Measurements from ENCODE around the gene ZCWPW1. TPM values are rescaled to one million over a fixed set of nuclear protein-coding genes. Genes with fewer than 3 reads are reported as not detected.

ZCWPW1 gene
- total and polyA plus RNA-seq, 2 donors (not counting 1 experiment from before 2014, with no cell fraction given) = 11.3 to 28.0 TPM

DNA sequence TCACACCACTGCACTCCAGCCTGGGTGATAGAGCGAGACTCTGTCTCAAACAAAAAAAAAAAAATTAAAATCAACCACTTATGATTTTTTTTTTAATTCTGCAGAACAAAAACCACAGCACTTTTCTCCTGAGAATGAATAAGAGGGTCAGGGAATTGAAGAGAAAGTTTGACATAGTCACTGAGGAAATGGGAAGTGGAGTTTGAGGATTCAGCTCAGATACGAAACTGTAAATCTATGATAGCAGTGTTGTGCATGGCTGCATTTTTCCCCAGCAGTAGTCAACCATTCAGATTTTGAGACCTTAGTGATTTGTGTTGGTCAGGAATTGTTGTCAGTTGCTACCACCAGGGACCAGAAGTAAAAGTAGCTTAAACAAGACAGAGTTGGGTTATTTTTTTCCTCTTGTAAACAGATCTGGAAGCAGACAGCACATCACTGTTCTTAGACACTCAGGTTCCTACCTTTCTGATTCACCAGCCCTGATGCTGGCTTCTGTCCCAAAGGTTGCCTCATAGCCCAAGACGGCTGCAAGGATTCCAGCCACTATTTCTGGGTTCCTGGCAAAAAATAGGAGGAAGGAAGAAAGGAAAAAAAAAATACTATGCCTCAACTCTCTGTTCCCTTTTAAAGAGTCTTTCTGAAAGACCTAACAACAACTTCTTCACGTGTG, 35.1 kb downstream of the ZCWPW1 start:
- no peaks in the 10 kb centered on the region for H3K9me3 Mint-ChIP-seq (ENCODE audit: insufficient read depth)
- ChIA-PET POLR2A (interaction anchor here (1.6 kb wide), 1 partner anchor 24 kb away, joined by 6 read pairs; no protein-coding TSS in a partner anchor), CTCF (interaction anchor here (0.6 to 1.5 kb wide), 6 partner anchors 15 to 314 kb away, joined by 3 to 7 read pairs (median 4); no protein-coding TSS in a partner anchor)
- intact Hi-C loops (cut with micrococcal nuclease) = no loop called here
- H3K4me1 ChIP-seq (ENCODE audit: control insufficient read depth in 2 of 2, insufficient read depth in 2 of 2, low read length in 2 of 2) = peaks cover 30 to 40% of the 10 kb centered on the region in 2 donors
- no peaks in the 10 kb centered on the region for H3K27me3 ChIP-seq (replicated peaks in 1 of 4; ENCODE audit: control extremely low read depth in 1 of 4, control insufficient read depth in 3 of 4, insufficient read depth in 4 of 4, low read length in 3 of 4)
- H3K4me3 Mint-ChIP-seq = peak overlapping the region; percentile 23
- peaks cover 46% of the 10 kb centered on the region for H3K4me1 Mint-ChIP-seq
- H2AFZ ChIP-seq (ENCODE audit: insufficient read depth, low read depth, low read length, poor library complexity, severe bottlenecking) = no peak overlapping the region
- DNase-seq (peak; percentile 27), ATAC-seq (ENCODE audit: low read depth) (no peak)
- no peaks in the 10 kb centered on the region for H3K27me3 Mint-ChIP-seq
- H3K9ac ChIP-seq (ENCODE audit: low read length) = no peak overlapping the region
- H3K27ac ChIP-seq (ENCODE audit: low read length in 2 of 2) = peak overlapping the region; percentile 2 to 10
- H3K27ac Mint-ChIP-seq = peak overlapping the region; percentile 68
- H3K4me3 ChIP-seq (ENCODE audit: control extremely low read depth in 1 of 5, extremely low read depth in 1 of 5, insufficient read depth in 1 of 5, low read depth in 2 of 5, low read length in 4 of 5) = no peak overlapping the region
- H3K79me2 ChIP-seq (ENCODE audit: control insufficient read depth, insufficient read depth, low read length) = no peaks in the 10 kb centered on the region
- no peak for TF ChIP-seq EZH2 (IDR thresholded peaks at IDR 0.05; ENCODE audit: borderline replicate concordance, insufficient read depth, low read depth, low read length, poor library complexity, severe bottlenecking)
- TF ChIP-seq, protein P1, sequence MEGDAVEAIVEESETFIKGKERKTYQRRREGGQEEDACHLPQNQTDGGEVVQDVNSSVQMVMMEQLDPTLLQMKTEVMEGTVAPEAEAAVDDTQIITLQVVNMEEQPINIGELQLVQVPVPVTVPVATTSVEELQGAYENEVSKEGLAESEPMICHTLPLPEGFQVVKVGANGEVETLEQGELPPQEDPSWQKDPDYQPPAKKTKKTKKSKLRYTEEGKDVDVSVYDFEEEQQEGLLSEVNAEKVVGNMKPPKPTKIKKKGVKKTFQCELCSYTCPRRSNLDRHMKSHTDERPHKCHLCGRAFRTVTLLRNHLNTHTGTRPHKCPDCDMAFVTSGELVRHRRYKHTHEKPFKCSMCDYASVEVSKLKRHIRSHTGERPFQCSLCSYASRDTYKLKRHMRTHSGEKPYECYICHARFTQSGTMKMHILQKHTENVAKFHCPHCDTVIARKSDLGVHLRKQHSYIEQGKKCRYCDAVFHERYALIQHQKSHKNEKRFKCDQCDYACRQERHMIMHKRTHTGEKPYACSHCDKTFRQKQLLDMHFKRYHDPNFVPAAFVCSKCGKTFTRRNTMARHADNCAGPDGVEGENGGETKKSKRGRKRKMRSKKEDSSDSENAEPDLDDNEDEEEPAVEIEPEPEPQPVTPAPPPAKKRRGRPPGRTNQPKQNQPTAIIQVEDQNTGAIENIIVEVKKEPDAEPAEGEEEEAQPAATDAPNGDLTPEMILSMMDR (IDR thresholded peaks at IDR 0.05) = no peak
- WGBS (ENCODE audit: insufficient coverage) = 13% methylated on average over 1 of the region's 4 CpGs
- no peaks in the 10 kb centered on the region for H4K20me1 ChIP-seq (ENCODE audit: control insufficient read depth, insufficient read depth, low read length, poor library complexity, severe bottlenecking)
- H3K36me3 ChIP-seq (replicated peaks in 1 of 2; ENCODE audit: control extremely low read depth in 1 of 2, control insufficient read depth in 1 of 2, extremely low read depth in 1 of 2, insufficient read depth in 2 of 2, low read length in 1 of 2) = no peaks in the 10 kb centered on the region
- peak overlapping the region; percentile 42 for H3K4me2 ChIP-seq (replicated peaks; ENCODE audit: low read depth, low read length, poor library complexity, severe bottlenecking)
- peaks cover 0 to 4% (median 0%) of the 10 kb centered on the region in 3 donors for H3K9me3 ChIP-seq (ENCODE audit: control extremely low read depth in 1 of 3, control insufficient read depth in 2 of 3, insufficient read depth in 1 of 3, low read length in 2 of 3)

DNA sequence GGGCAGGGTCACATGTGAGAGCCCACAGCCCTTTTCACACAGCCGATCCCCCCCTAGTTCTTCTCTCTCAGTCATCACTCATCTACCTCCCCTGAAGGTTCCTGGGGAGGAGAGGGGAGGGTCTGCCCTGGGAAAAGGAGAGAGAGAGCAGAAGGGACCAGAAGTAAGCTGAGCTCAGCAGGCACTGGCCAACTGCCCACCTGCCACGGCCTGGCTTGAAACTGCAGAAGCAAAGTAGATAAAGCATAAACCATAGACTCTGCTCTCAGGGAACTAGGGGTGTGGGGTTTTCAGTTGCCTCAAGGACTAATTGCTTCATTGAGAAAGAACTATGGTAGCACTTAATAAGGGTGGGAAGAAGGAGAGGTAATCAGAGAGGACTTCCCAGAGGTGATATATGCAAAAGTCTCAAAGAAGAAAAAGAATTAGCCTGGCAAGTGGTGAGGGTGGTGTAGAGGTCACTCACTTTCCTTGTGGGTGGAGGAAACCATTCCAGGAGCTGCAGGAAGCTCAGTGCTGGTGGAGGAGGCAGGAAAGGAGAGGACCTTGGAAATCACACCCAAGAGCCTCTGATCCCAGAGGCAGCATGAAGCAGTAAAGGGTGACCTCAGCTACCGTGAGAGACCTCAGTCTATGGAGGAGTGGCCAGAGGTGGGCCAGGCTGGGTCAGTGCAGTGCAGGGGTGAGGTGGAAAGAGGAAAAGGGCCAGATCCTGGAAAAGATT, 38.1 kb downstream of the ZCWPW1 start:
- 88% methylated on average over 2 of the region's 3 CpGs for WGBS (ENCODE audit: insufficient coverage)
- ChIA-PET CTCF (interaction anchor here (1.1 kb wide), 1 partner anchor 17 kb away, joined by 4 read pairs; no protein-coding TSS in a partner anchor), POLR2A (no interaction called here)
- Histone ChIP-seq H4K20me1 (ENCODE audit: control insufficient read depth, insufficient read depth, low read length, poor library complexity, severe bottlenecking) (no peaks in the 10 kb centered on the region), H3K79me2 (ENCODE audit: control insufficient read depth, insufficient read depth, low read length) (no peaks in the 10 kb centered on the region), H3K9me3 (ENCODE audit: control extremely low read depth in 1 of 3, control insufficient read depth in 2 of 3, insufficient read depth in 1 of 3, low read length in 2 of 3) (peaks cover 0 to 4% (median 0%) of the 10 kb centered on the region in 3 donors), H3K4me2 (replicated peaks; ENCODE audit: low read depth, low read length, poor library complexity, severe bottlenecking) (no peak overlapping the region), H3K4me3 (ENCODE audit: control extremely low read depth in 1 of 5, extremely low read depth in 1 of 5, insufficient read depth in 1 of 5, low read depth in 2 of 5, low read length in 4 of 5) (no peak overlapping the region), H3K27me3 (replicated peaks in 1 of 4; ENCODE audit: control extremely low read depth in 1 of 4, control insufficient read depth in 3 of 4, insufficient read depth in 4 of 4, low read length in 3 of 4) (no peaks in the 10 kb centered on the region), H3K9ac (ENCODE audit: low read length) (no peak overlapping the region), H2AFZ (ENCODE audit: insufficient read depth, low read depth, low read length, poor library complexity, severe bottlenecking) (no peak overlapping the region), H3K36me3 (replicated peaks in 1 of 2; ENCODE audit: control extremely low read depth in 1 of 2, control insufficient read depth in 1 of 2, extremely low read depth in 1 of 2, insufficient read depth in 2 of 2, low read length in 1 of 2) (no peaks in the 10 kb centered on the region), H3K4me1 (ENCODE audit: control insufficient read depth in 2 of 2, insufficient read depth in 2 of 2, low read length in 2 of 2) (peaks cover 14 to 15% of the 10 kb centered on the region in 2 donors), H3K27ac (ENCODE audit: low read length in 2 of 2) (no peak overlapping the region)
- TF ChIP-seq, protein P1 (IDR thresholded peaks at IDR 0.05) = no peak
- no peak for TF ChIP-seq EZH2 (IDR thresholded peaks at IDR 0.05; ENCODE audit: borderline replicate concordance, insufficient read depth, low read depth, low read length, poor library complexity, severe bottlenecking)
- H3K4me3 Mint-ChIP-seq = no peak overlapping the region
- H3K9me3 Mint-ChIP-seq (ENCODE audit: insufficient read depth) = no peaks in the 10 kb centered on the region
- H3K27ac Mint-ChIP-seq = peak overlapping the region; percentile 22
- H3K4me1 Mint-ChIP-seq = peaks cover 21% of the 10 kb centered on the region
- ATAC-seq (ENCODE audit: low read depth) (no peak), DNase-seq (no peak)
- intact Hi-C loops (cut with micrococcal nuclease) = no loop called here
- H3K27me3 Mint-ChIP-seq = no peaks in the 10 kb centered on the region

Data from B cell (primary cell).